Measurements from ENCODE around the gene ASIC3. TPM values are rescaled to one million over a fixed set of nuclear protein-coding genes. Genes with fewer than 3 reads are reported as not detected.

ASIC3 gene
- total RNA-seq, 2 experiments from 2014 or later, result 3.9 to 5.3 TPM

GRCh38 chr7:151076863-151077704 lies 28.8 kb downstream of the ASIC3 start:
- no peak overlapping the region for H3K4me3 Mint-ChIP-seq
- H3K27ac Mint-ChIP-seq, result no peak overlapping the region

DNA sequence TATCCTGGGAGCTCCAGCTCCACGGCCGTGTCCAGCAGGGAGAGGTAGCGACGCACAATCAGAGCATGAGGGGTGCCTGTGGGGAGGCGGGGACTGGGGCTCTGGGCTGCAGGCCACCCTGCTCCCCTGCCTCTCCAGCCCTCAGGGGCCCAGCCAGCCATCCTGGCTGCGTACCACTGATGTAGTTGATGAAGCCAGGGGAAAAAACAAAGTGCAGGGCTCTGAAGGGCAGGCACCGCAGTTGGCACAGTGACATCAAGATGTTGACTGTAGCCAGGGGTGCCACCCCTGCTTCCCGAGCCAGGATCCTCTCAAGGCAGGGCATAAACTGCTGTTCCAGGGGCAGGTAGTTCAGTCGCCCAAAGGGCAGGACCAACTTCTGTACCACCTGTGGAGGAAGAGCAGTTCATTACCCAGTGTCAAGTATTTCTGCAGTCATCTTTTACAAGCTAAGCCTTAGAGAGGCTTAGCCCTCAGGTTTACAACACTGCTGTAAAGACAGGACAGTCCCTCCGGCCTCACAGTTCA lies 29.4 kb downstream of the ASIC3 start:
- Mint-ChIP-seq H3K27me3 (no peaks in the 10 kb centered on the region), H3K27ac (peak overlapping the region; percentile 56), H3K36me3 (peaks cover 12% of the 10 kb centered on the region), H3K9me3 (ENCODE audit: low read depth) (no peaks in the 10 kb centered on the region), H3K4me3 (peak overlapping the region; percentile 38), H3K4me1 (peaks cover 39% of the 10 kb centered on the region)
- CTCF ChIA-PET, result interaction anchor here (1.0 to 2.5 kb wide), 3 partner anchors 10 to 180 kb away, joined by 3 to 7 read pairs (median 6); no protein-coding TSS in a partner anchor
- ATAC-seq (no peak), DNase-seq (no peak)

More at GRCh38 chr7:151076863-151077704, 28.8 kb downstream of the ASIC3 start:
- no peaks in the 10 kb centered on the region for H3K9me3 Mint-ChIP-seq (ENCODE audit: low read depth)
- ATAC-seq, result no peak
- H3K27me3 Mint-ChIP-seq, result no peaks in the 10 kb centered on the region
- peaks cover 13% of the 10 kb centered on the region for H3K36me3 Mint-ChIP-seq
- CTCF ChIA-PET, result interaction anchor here (2.2 to 2.5 kb wide), 2 partner anchors 11 to 16 kb away, joined by 6 to 7 read pairs; no protein-coding TSS in a partner anchor
- peaks cover 34% of the 10 kb centered on the region for H3K4me1 Mint-ChIP-seq
- DNase-seq, result no peak

DNA sequence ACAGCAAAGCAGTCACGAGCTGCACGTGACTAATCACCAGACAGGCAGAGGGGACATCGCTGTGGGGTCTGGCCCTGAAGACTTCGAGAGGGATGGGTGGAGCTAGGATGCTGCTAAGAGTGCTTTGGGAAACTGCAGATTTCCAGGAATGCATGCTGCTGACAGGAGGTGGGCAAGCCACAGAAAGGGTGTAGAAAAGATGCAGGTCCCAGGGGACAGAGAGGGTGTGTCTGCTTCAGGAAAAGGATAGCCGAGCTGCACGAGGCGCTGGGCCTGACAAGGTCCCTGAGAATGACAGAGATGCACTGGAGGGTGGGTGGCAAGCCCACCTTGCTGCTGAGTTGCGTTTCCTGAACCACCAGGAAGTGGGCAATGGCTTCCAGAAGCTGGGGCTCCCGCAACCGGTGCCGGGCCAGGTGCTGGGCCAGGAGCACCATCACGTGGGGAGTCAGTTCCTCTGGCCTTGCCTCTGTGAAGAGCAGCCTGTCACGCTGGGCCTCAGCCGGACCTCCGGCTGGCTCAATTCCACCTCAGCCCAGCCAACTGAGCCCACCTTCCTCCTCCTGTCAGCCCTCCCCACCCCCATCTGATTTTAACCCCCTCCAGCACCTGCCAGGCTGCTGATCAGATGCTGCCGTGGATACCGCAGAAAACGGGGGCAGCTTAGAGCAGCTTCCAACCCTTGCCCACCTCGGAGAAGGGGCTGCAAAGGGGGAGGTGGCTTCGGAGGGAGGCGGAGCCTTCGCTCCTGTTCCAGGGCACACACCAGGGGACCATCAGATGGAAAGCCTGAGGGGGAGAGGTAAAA lies 30.1 kb downstream of the ASIC3 start:
- no peak for DNase-seq
- CTCF ChIA-PET, result interaction anchor here (1.0 to 2.5 kb wide), 3 partner anchors 10 to 180 kb away, joined by 3 to 7 read pairs (median 6); no protein-coding TSS in a partner anchor
- H3K4me1 Mint-ChIP-seq, result peaks cover 40% of the 10 kb centered on the region

DNA sequence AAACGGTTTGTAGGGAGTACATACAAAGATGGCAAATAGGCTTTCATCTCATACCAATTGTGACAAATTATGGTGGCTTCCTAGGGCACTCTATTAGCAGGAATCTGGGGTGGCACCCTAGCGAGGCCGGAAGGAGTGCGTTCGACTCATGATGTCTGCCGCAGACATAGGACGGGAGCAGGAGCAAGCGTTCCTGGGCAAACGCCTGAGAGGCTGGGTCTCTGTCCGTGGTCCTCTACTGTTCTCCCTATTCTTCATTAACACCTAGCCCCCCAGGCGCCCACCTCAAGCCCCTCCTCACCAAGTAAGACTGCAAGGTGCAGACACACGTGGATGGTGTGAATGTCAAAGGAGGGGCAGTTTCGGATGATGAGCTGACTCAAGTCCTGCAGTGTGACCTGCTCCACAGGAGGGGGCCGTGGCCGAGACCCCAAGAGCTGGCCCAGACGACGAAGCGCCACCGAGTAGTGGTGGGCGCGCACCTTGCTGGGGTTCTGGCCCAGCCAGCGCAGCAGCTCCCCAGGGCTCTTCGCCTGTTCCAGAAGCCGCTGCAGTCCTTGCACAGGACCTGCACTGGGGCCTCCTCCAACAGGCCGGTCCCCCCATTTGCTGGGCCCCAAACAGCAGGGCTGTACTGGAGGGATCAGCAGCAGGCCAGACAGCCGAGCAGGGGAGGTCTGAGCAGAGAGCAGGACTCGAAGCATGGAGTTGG lies 31.0 kb downstream of the ASIC3 start:
- CTCF ChIA-PET, result interaction anchor here (2.2 to 2.5 kb wide), 2 partner anchors 9 to 19 kb away, joined by 6 to 7 read pairs; no protein-coding TSS in a partner anchor
- no peak for DNase-seq
- Mint-ChIP-seq H3K9me3 (ENCODE audit: low read depth) (no peaks in the 10 kb centered on the region), H3K27ac (peak overlapping the region; percentile 82), H3K27me3 (no peaks in the 10 kb centered on the region), H3K4me3 (peak overlapping the region; percentile 93), H3K4me1 (peaks cover 40% of the 10 kb centered on the region), H3K36me3 (peaks cover 9% of the 10 kb centered on the region)
- no peak for ATAC-seq

More for the DNA sequence above, 30.1 kb downstream of the ASIC3 start:
- Mint-ChIP-seq H3K36me3 (peaks cover 12% of the 10 kb centered on the region), H3K9me3 (ENCODE audit: low read depth) (no peaks in the 10 kb centered on the region), H3K27me3 (no peaks in the 10 kb centered on the region), H3K4me3 (peak overlapping the region; percentile 93), H3K27ac (peak overlapping the region; percentile 56)
- no peak for ATAC-seq

DNA sequence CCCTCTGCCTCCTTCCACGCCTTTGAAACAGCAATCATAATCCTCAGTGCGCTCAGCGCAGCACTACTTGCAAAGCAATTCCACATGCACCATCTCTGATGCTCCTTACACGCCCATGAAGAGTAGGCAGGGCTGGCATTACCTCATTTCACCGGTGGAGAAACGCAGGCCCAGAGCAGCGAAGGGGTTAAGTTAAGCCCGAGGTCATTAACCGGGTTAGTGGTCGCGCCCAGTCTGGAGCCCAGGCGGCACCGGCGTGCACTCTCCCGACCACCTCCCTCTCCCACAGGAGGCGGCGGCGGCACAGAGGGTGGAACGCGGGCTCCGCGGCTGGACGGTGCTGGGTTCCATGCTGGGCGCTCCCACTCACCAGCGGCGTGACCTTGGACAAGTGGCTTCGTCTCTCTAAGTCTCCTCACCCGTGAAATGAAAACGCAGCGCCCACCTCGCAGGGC lies 31.8 kb downstream of the ASIC3 start:
- peak overlapping the region; percentile 93 for H3K4me3 Mint-ChIP-seq
- peaks cover 4% of the 10 kb centered on the region for H3K27me3 Mint-ChIP-seq
- peak; percentile 9 for ATAC-seq
- H3K9me3 Mint-ChIP-seq (ENCODE audit: low read depth), result no peaks in the 10 kb centered on the region
- peak overlapping the region; percentile 82 for H3K27ac Mint-ChIP-seq
- H3K4me1 Mint-ChIP-seq, result peaks cover 41% of the 10 kb centered on the region
- peaks cover 9% of the 10 kb centered on the region for H3K36me3 Mint-ChIP-seq
- CTCF ChIA-PET, result interaction anchor here (0.7 to 1.3 kb wide), 12 partner anchors 9 to 164 kb away, joined by 3 to 6 read pairs (median 4); partner anchors contain the start of genes ABCB8 and SLC4A2
- peak; percentile 54 for DNase-seq

- ATAC-seq (peak; percentile 85), DNase-seq (peak; percentile 93)
- CTCF ChIA-PET, result interaction anchor here (0.7 to 1.3 kb wide), 12 partner anchors 9 to 164 kb away, joined by 3 to 6 read pairs (median 4); partner anchors contain the start of genes ABCB8 and SLC4A2
- H3K27ac Mint-ChIP-seq, result peak within 1 kb of the TSS; percentile 82
- H3K9me3 Mint-ChIP-seq (ENCODE audit: low read depth), result no peaks in the 10 kb centered on the region
- peak within 1 kb of the TSS; percentile 95 for H3K4me3 Mint-ChIP-seq
- peaks cover 7% of the 10 kb centered on the region for H3K36me3 Mint-ChIP-seq
- H3K27me3 Mint-ChIP-seq, result peaks cover 10% of the 10 kb centered on the region
- peaks cover 47% of the 10 kb centered on the region for H3K4me1 Mint-ChIP-seq
Observed at GRCh38 chr7:151080522-151081169, 32.3 kb downstream of the ASIC3 start, which contains the start of gene FASTK. FASTK (minus strand) TSS chr7:151080809; CDS start chr7:151080766, 43 bp downstream.

DNA sequence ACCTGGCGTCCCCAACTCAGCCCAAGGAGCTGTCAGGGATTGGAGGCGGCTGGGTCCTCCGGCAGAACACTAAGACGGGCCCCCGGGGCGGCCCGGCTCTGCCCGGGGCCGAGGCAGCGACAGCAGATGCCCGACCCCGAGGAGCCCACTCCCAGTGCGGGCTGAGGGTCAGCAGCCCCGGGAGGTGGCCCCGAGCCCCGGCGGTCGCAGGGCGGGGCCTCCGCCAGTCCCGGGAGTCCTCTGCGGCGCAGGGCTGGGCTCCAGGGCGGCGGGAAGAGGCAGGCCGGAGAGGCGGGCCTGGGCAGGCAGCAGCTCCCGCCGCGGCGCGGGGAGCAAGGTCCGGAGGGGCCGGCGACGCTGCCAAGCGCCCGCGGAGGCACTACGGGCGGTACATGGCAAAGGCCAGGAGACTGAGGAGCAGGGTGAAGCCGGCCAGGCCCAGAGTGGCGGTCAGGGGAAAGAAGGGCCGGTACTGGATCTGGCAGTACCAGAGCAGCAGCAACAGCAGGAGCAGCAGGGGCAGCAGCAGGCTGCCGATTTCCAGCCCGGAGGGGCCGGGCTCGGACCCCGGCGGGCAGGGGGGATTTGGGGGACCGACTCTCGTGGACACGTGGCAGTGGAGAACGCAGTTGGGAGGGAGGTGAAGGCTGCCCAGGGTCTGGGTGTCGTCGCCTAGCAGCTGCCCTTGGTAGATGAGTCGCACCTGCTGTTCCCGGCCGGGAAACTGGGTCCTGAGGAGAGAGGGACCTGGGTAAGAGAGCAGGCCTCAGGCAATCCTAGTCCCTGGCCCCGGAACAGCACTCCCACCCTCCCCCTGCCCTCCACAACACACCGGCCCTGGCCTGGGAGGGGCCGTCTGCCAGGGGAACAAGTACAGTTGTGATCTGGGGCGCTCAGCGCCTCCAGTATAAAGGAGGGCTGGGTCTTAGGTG lies 33.1 kb downstream of the ASIC3 start:
- Mint-ChIP-seq H3K4me1 (peaks cover 50% of the 10 kb centered on the region), H3K27me3 (peaks cover 11% of the 10 kb centered on the region), H3K27ac (peak overlapping the region; percentile 62), H3K9me3 (ENCODE audit: low read depth) (no peaks in the 10 kb centered on the region), H3K4me3 (peak overlapping the region; percentile 95), H3K36me3 (peaks cover 4% of the 10 kb centered on the region)
- DNase-seq (no peak), ATAC-seq (no peak)
- CTCF ChIA-PET, result interaction anchor here (1.0 to 1.9 kb wide), 10 partner anchors 8 to 163 kb away, joined by 3 to 6 read pairs (median 4); partner anchors contain the start of genes ABCB8 and SLC4A2

DNA sequence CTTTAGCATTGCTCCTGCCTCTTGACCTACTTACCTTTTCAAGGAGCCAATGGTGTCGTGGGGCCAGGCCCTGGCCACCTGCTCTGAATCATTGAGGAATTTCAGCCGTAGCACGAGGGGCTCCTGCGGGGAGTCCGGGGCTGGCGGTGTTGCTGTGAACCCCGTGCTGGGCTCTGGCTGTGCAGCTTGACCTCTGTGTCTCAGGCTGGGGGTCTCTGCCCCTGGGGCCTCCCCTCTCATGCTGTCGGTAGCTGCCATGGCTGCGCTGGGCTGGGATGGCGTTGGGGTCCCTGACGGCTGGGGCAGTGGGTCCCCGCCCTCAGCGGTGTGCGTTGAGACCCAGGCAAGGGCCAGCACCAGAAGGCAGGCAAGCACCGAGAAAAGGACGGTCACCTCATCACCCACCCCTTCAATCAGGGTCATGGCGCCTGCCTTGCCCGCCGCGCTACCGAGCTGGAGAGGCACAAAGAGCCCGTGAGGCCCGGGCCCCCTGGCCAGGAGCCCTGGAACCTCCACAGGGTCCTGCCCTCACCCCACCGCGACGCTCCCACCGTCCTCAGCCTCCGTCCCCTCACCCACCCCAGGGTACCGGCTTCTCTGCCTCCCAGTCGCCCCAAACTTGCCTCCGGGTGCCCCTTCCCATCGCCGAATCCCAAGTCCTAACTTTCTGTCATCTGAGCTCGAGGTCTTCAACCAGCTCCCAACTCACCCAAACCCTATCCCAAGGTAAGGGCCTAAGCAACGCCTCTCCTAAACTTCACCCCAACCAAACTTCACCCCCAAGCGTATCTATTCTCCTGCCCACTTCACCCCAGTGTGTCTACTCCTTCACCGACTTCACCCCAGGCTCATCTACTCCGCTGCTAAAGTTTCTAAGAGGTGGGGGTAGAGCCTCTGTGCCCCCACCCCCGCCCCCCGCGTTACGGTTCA lies 34.1 kb downstream of the ASIC3 start:
- peaks cover 4% of the 10 kb centered on the region for H3K36me3 Mint-ChIP-seq
- H3K9me3 Mint-ChIP-seq (ENCODE audit: low read depth), result no peaks in the 10 kb centered on the region
- CTCF ChIA-PET, result interaction anchor here (1.1 to 3.4 kb wide), 6 partner anchors 22 to 64 kb away, joined by 3 to 15 read pairs (median 4); partner anchors contain the start of gene ABCB8
- H3K4me3 Mint-ChIP-seq, result peak overlapping the region; percentile 95
- no peak for DNase-seq
- no peak for ATAC-seq
- H3K4me1 Mint-ChIP-seq, result peaks cover 50% of the 10 kb centered on the region
- peaks cover 11% of the 10 kb centered on the region for H3K27me3 Mint-ChIP-seq
- peak overlapping the region; percentile 94 for H3K27ac Mint-ChIP-seq

- DNase-seq, result peak; percentile 88
- Mint-ChIP-seq H3K4me1 (peaks cover 52% of the 10 kb centered on the region), H3K36me3 (peaks cover 4% of the 10 kb centered on the region), H3K4me3 (peak within 1 kb of the TSS; percentile 95), H3K27me3 (peaks cover 14% of the 10 kb centered on the region), H3K27ac (peak within 1 kb of the TSS; percentile 94), H3K9me3 (ENCODE audit: low read depth) (no peaks in the 10 kb centered on the region)
- CTCF ChIA-PET, result interaction anchor here (0.6 to 3.4 kb wide), 9 partner anchors 16 to 75 kb away, joined by 3 to 15 read pairs (median 3); partner anchors contain the start of genes ABCB8 and SLC4A2
- ATAC-seq, result peak; percentile 63
Observed at GRCh38 chr7:151083071-151083823, 34.9 kb downstream of the ASIC3 start, which contains the start of gene TMUB1. TMUB1 (minus strand) TSS chr7:151083493; CDS start chr7:151082563, 930 bp downstream.

Data from activated CD8-positive, alpha-beta memory T cell treated with anti-CD3 and anti-CD28 coated beads, Interleukin-2, amount 10 ng/mL, durations not matched to agents 7 days and 5 days (primary cell).